GM21619 (cell line): ENCODE measurements around the gene PPP1R12B.
"Not testable (repeated sequence)": the region's sequence is repeated elsewhere in the genome, so short reads cannot be mapped to it uniquely, and the experiment has no call there.

Experiments used
- ATAC-seq: cut with Tn5 transposase; IDR thresholded peaks from one replicate; pipeline ENCODE4 v1.9.1; 2021; ENCODE audit not compliant: unreplicated experiment

The PPP1R12B gene

DNA sequence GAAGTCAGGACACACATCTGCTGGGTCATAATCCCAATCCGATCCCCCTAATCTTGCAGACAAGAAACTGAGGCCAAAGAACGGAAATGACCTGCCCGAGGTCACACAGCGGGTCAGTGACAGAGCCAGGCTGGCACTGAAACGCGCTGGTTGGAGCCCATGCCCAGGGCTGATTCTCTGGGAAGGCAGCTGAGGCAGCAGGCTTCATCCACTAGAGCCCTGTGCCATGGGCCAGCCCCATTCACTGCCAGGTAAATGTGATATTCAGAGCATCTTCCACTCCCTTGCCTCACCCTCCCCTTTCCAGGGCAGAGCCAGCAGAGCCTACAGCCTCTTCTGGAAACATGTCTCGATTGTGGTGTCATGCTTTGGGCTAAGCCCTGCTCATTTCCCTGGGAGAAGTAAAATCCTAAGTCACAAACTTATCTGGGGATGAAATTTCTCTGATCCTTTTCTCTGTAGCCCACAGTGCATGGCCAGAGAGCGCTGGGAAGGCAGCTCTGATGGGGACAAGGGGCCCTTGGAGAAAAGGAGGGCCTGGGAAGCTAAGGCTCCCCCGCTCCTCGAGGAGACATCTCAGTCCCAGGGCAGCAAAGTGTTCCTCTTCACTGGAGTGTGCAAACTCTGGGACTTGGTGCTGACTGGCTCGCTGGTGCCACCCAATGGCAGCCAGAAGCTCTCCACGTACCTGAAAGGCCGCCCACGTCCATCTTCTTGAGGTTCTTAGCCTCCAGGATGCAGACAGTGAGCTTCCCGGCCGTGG is 251.4 kb downstream of the PPP1R12B start:
- no peak for ATAC-seq

DNA sequence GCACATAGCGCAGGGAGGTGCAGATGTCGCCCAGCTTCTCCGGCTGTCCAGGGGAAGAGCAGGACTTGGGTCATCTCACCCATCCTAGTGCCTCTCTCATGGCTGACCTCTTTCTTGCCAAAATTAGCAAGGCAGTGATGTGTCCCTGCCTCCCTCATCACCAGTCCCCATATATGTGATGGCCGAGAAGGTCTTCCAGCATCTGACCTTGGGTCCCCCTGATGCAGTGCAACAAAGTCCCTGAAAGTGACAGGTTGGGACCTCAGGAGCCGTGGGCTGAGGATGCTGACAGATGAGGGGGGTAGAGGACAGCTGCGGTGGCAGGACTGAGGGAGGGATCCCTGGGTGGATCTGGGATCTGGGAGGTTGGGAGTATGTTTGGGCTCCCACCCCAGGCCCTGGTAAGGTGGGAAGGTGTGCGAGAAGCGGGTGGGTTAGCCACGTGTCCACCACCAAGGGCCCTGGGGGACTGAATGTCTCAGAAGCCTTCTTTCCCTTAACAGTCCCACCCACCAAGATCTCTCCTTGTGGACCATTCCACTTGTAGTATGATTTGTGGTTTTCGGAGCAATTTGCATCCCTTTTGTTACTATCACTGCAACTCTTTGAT is 252.0 kb downstream of the PPP1R12B start:
- no peak for ATAC-seq

DNA sequence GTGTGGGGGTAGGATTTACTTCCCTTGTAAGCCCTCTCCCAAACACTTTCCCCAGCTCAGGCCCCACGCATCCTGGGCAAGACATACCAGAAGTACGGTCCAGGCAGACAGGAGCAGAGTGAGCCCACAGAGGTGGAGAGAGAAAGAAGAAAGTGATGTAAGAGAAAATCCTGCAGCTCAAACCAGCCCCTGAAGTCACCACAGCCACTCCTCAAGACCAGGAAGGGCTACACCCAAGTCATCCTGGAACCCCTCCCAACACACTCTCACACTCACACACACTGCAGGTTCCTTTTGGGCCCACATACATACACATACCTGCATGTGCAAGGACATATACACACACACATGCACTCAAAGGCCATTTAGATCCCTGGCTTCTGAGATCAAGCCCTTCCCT is 254.9 kb downstream of the PPP1R12B start:
- no peak for ATAC-seq

DNA sequence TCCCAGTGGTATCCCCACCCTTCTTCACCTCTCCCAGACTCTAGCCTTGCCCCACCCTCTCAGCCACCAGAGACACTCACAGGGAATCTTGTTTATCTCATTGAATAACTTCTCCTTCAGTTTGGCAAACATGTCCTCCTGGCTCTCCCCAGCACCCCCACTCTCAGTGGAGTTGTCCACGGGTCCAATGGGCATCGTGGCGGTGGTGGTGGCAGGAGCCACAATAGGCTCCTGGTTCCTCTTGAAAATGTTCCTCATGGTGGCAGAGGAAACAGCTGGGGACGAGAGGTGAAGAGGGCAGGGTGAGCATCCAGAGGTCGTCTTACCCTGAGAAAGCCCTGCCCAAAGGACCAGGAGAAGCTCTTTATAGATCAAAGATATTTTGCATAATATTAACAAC is 257.0 kb downstream of the PPP1R12B start:
- no peak for ATAC-seq

DNA sequence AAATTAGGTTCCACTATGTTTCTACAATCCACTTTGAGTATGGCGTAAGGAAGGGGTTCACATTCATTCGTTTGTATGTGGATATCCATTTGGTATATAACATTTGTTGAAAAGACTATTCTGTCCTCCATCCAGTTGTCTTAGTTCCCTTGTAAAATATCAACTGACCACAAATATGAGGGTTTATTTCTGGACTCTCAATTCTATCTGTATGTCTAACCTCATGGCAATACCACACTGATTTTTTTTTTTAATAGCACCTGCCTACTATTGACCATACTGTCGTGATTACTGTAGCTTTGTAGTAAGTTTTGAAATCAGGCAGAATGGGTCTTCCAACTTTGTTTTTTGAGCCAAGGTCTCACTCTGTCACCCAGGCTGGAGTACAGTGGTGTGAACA is 263.5 kb downstream of the PPP1R12B start:
- ATAC-seq: not testable (repeated sequence)

DNA sequence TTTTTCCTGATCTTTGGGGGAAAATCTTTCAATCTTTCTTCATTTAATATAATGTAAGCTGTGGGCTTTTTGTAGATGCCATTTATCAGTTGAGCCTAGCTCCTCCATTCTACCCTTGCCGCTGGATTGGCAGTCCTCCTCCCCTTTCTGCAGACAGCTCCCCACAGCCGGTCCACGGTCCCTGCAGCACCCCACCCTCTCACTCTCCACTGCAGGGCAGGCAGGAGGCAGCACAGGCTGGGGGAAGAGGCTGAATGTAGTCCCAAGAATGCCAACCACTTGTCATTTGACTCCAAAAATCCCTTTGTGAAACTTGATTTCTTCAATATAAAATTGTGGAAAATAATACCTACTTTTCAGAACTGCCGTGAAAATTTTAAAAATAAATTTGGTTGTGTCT is 265.1 kb downstream of the PPP1R12B start:
- ATAC-seq: no peak

DNA sequence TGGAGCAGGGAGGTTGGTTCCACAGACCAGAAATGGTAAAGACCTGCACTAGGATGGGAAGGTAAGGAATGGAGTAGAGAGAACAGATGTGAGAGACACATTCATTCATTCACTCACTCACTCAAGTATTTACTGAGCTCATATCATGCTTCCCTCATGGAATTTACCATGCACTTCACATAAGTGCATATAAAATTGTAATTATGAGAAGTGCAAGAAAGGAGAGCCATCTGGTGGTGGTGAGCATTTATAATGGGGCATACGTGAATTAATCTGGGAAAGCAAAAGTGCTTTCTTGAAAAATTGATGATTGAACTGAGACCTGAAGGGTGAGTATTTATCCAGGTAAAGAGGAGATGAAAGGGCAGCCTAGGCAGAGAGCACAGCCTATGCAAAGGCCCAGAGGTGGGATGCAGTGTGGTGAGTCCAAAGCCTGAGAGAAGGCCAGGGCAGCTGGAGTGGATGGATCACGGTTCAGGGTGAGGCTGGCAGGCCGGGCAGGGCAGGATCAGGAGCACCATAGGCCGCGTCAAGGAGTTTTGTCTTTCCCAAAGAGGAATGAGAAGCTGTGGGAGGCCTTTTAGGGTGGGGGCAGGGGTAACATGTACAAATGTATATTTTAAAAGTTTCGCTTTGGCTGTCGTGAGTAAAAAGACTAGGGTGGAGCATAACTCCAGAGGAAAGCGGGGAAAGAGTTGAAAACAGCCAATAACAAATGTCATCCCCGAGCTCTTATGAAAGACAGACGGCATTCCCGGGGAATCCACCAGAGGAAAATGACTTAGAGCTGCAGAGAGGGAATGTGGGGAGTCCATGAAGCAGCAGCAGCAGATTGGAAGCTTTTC is 266.1 kb downstream of the PPP1R12B start:
- ATAC-seq: not testable (repeated sequence)

DNA sequence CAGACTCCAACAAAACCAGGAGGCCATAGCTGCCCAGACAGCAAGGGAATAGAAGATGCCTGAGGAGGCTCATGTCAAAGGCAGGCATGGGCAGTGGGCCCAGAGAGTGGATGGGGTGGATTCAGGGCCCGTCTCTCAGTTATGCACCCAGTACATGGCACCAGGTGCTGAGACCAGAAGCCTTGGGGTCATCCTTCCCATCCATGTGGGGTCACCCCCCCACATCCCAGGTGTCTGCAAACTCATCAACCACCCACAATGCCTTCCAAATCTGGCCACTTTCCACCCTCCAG is 266.7 kb downstream of the PPP1R12B start:
- not testable (repeated sequence) for ATAC-seq

DNA sequence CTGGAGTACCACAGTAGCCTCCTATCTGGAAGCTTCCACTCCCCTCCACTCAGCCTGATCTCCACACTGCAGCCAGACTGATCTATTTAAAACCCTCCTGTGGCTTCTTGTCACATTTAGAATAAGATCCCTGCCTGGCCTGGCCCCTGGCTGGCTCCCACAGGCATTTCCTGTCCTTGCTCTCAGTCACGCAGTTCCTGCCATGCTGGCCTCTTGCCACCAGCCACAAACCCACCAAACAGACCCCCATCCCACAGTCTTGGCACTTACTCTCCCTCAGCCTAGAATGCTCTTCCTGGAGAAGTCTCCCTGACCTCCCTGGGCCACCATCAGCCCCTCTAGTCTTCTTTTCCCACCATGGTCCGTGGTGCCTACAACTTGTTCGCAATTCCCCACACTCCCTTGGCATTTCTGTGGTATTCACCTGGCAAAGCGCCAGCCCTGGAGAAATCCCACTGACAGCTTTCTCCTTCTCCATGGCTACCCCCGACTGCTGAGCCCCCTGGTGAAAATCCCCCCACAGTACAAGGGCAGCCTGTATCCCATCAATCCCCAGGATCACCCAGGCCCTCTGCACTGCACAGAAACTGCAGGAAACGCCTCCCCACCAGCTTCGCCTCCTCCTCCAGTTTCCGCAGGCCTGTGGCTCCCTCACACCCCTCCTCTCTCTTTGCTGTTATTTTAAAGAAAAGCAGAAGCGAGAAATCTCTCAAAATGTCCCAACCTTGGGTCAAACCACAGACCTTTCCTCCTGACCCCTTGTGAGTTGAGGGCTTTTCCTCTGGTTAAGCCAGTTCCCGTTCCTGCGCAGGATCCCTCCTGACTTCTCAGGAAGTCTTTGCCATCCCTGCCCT is 267.2 kb downstream of the PPP1R12B start:
- peak; percentile 72 for ATAC-seq

DNA sequence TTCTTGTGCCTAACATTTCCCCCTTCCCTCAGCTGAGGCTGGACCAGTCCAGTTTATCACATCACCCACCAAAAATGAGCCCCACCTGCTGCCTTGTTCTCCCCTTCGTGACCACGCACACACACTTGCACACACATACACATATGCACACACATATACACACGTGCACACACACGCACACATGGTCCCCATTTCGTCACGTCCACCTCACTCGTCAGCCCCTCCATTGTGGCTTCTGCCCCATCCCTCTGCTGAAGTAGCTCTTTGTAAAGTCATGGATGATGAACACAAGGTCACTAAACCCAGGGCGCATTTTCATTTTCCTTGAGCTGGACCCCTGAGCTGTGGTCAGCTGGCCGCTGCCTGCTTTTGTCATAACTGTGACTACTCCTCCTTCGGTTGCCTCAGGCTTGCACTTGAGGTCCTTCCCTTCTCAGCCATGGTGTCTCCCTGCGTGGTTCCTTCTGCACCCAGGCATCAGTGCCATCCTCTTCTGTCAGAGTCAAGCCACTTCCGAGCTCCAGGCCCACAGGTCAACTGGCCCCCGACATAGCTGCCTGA is 267.9 kb downstream of the PPP1R12B start:
- ATAC-seq: peak; percentile 24

DNA sequence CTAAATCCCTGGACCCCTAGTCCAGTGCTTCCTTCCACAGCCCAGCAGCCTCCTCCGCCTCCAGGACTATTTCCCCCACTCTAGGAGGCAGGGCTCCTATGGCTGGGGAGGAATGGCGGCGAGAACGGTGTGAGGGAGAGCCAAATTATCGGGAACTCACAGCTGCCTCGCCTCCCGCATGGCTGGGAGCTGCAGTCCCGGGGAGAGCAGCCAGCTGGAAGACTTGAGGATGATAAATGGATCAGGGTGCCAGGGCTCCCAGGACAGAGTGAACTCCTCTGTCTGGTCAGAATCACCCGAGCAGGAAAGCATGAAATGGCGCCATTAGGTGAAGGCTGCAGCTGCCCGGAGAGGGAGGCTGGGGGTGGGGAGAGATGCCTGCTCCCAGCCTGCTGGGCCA is 270.5 kb downstream of the PPP1R12B start:
- ATAC-seq: not testable (repeated sequence)

DNA sequence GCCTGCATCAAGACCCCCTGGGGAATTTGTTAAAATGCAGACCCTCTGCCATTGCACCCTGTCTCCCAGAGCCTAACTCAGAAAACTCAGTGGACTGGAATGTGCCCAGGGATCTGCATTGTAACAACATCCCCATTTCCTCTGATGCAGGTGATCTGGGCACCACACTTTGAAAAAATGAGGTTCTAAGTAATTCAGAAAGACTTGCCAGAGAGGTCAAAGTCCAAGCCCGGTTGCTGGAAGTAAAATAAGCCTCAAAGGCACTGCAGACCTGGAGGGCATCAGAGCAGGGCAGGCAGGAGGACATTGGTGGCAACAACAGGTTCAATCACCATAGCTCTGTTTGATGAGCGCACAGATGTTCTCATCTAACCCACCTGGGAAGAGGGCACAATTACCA is 271.0 kb downstream of the PPP1R12B start:
- no peak for ATAC-seq

DNA sequence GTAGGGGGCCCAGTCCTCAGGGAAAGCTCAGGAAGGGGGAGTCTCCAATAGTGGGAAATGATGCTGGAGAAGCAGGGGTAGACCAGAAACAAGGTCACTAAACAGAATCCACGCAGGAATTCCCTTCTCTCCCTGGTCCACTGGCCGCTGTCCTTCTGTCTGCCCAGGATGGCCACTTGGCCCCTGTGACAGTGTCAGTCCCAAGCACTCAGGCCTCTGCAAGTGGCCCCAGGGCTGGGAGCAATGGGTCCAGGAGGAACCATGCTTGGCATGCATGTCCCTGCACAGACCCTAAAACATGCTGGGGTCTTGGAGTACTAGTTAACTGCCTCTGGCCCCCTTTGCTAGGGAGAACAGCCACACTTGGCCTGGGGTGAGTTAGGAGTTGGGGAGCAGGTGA is 271.5 kb downstream of the PPP1R12B start:
- ATAC-seq: not testable (repeated sequence)

DNA sequence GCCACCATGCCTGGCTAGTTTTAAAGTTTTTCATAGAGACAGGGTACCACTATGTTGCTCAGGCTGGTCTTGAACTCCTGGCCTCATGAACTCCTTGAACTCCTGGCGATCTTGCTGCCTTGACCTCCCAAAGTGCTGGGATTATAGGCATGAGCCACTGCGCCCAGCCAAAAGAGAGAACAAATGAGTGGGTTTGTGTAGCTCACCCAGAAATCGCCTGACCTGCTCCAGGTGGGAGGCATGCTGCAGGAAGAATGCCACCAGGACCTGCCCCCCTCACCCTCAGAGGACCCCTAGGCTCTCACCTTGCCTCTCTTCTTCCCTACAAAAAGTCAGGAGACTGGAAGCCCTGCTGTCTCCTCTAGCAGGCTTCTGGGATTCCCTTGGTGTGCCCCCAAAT is 272.9 kb downstream of the PPP1R12B start:
- ATAC-seq: no peak

DNA sequence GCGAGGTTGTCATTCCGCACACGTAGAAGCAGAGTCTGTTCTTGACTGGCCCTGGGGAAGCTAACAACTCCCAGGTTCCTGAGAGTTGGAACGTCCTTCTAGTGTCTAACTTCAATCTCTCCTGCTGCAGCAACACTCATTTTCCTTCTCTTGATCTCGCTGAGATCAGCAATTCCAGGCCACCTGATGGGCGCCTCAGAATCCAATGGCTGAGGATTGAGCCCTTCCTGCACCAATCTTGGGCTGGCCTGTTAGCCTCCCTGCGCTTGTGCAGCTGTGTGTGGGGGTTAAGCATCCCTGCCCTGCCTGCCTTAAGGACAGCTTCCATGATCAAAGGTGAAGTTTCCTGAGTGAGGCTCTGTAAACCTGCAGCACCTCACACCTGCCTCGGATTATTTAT is 273.9 kb downstream of the PPP1R12B start:
- ATAC-seq: no peak

DNA sequence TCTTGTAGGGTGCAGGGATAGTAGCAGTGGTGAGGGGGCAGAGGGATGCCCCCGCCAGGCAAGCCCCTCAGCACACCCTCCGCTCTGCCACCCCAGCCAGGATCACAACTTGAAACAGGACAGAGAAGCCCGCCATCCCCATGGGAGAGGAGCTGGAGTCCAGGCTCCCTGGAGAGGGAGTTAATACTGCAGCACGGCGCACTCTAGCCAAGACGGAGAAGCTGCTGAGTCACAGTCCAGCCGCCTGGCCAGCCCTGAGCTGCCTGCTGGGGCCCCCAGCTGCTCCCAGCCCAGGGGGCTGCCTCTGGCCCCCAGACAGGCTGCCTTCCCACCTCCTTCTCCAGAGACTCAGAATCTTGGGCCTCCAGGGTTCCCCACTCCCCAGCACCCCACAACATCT is 274.6 kb downstream of the PPP1R12B start:
- no peak for ATAC-seq

DNA sequence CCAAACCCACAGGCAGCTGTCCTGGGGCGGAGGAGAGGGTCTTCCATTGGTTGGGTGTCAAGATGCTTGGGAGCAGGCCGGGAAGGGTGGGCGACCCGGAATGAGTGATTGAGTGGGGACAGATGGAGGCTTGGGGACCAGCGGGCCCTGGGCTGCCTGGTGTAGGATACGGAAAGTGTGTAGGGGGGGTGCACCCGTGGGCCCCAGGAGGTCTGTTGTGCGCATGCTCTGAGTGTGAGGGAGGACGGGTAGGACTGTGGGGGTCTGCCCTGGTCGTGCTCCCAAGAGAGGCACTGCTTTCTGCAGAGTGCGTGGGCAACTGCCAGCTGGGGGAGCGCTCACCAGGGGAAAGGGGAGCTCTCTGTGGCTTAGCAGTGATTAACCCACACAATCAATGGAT is 275.0 kb downstream of the PPP1R12B start:
- ATAC-seq: not testable (repeated sequence)

DNA sequence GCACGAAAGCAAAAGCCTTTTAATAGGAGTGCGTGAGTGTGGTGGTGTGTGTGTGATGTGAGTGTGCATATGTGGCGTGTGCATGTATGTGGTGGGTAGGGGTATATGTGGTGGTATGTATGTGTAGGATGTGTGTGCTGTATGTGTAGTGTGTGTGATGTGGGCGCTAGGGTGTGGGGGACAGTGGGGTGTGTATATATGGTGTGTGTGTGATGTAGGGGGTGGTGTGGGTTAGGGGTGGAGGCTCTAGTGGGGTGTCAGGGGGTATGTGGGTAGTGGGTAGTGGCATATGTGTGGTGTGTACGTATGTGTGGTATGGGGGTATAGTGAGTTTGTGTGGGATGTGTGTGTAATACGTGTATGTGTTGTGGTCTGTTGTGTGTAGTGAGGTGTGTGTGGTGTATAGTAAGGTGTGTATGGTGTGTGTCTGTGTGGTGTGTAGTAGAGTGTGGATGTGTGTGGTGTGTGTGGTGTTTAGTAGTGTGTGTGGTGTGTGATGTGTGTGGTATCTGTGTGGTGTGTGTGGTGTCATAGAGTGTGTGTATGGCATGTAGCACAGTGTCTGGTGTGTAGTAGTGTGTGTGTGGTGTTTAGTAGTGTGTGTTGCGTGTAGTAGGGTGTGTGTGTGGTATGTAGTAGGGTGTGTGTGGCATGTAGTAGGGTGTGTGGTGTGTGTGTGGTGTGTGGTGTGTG is 275.7 kb downstream of the PPP1R12B start:
- ATAC-seq: no peak

DNA sequence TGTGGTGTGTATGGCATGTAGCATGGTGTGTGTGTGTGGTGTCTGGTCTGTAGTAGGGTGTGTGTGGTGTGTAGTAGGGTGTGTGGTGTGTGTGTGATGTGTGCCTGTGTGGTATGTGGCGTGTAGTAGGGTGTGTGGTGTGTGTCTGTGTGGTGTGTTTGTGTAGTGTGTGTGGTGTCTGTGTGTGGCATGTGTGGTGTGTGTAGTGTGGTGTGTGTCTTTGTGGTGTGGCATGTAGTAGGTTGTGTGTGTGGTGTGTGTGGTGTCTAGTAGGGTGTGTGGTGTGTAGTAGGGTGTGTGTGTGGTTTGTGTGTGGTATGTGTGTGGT is 276.2 kb downstream of the PPP1R12B start:
- ATAC-seq: no peak
